Measurements from ENCODE around the gene LY9. TPM values are rescaled to one million over a fixed set of nuclear protein-coding genes. Genes with fewer than 3 reads are reported as not detected.
A peak's percentile ranks its signal among the peaks of the same experiment; 100 is the strongest.

The LY9 gene
- total RNA-seq, 4 donors from 2014 or later = 0.22 to 3.0 (median 1.9) TPM; not detected in 1

DNA sequence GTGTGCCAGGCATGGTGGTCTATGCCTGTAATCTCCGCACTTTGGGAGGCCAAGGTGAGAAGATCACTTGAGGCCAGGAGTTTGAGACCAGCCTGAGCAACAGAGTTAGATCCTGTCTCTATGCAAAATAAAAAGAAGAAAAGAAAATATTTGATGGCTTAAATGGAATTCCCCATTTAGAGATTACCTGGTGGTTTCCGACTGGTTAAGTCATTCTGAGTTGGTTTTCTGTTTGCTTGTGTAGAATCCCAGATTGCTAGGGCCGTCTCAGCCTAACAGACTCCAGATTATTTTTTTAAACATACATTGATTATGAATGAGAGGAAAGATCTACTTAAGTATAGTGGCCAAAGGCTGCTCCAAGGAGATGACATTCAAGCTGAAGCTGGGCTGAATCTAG, 22.9 kb upstream of the LY9 start:
- WGBS, 2 donors = 76 to 84% methylated on average over 3 of the region's 3 CpGs

DNA sequence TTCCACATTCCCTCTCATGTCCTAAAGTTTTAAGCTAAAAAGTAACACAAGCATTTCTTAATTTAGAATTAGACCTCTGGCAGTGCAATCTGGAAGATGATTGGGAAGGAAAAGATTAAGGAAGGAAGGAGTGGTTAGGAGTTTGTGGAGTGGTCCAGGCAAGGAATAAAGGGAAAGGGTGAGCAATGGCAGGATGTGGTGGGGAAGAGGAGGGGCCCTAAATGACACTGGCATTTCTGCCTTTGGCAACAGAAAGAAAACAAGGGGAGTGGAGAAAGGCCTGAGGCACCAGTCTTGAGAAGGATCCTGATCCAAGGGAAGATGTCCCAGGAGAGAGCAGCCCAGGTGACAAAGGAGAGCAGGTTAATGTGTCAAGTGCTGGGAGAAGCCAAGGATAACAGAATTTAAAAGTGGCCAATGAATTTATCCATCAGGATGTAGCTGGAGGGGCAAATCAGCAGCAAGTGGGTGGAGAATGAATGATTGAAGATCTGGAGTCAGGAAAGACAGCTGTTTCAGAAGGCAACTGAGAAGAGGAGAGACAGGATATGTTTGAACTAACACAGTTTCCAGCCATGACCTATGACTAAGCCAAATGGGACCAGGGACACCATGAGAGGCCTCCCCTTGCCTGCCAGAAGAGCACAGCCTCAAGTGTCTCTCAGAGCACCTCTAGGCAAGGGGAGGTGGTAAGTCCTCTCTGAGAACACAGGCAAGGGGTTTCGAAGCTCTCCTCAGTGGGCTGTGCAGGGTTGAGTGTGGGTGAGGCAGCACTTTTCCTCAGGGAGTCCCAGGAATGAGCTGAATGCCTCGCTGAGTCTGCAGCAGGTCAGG, 20.9 kb upstream of the LY9 start:
- TF ChIP-seq, protein P1, sequence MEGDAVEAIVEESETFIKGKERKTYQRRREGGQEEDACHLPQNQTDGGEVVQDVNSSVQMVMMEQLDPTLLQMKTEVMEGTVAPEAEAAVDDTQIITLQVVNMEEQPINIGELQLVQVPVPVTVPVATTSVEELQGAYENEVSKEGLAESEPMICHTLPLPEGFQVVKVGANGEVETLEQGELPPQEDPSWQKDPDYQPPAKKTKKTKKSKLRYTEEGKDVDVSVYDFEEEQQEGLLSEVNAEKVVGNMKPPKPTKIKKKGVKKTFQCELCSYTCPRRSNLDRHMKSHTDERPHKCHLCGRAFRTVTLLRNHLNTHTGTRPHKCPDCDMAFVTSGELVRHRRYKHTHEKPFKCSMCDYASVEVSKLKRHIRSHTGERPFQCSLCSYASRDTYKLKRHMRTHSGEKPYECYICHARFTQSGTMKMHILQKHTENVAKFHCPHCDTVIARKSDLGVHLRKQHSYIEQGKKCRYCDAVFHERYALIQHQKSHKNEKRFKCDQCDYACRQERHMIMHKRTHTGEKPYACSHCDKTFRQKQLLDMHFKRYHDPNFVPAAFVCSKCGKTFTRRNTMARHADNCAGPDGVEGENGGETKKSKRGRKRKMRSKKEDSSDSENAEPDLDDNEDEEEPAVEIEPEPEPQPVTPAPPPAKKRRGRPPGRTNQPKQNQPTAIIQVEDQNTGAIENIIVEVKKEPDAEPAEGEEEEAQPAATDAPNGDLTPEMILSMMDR (IDR thresholded peaks at IDR 0.05) = no peak
- TF ChIP-seq POLR2A (IDR thresholded peaks at IDR 0.05) (no peak), EP300 (IDR thresholded peaks at IDR 0.05) (no peak)
- Histone ChIP-seq H3K9me3 (no peaks in the 10 kb centered on the region), H3K4me3 (no peak overlapping the region), H3K27me3 (no peaks in the 10 kb centered on the region), H3K4me1 (no peaks in the 10 kb centered on the region), H3K36me3 (no peaks in the 10 kb centered on the region), H3K27ac (no peak overlapping the region)
- WGBS, 2 donors = 30 to 62% methylated on average over 2 of the region's 2 CpGs
- DNase-seq (ENCODE audit: low spot score in 2 of 2) = no peak

More for the DNA sequence above, 22.9 kb upstream of the LY9 start:
- TF ChIP-seq, protein P1 (IDR thresholded peaks at IDR 0.05) = no peak
- no peak for TF ChIP-seq EP300 (IDR thresholded peaks at IDR 0.05)
- TF ChIP-seq POLR2A (IDR thresholded peaks at IDR 0.05) = no peak
- Histone ChIP-seq H3K27ac (no peak overlapping the region), H3K4me1 (no peaks in the 10 kb centered on the region), H3K36me3 (no peaks in the 10 kb centered on the region), H3K4me3 (no peak overlapping the region), H3K9me3 (no peaks in the 10 kb centered on the region), H3K27me3 (no peaks in the 10 kb centered on the region)
- no peak for DNase-seq (ENCODE audit: low spot score in 2 of 2)

DNA sequence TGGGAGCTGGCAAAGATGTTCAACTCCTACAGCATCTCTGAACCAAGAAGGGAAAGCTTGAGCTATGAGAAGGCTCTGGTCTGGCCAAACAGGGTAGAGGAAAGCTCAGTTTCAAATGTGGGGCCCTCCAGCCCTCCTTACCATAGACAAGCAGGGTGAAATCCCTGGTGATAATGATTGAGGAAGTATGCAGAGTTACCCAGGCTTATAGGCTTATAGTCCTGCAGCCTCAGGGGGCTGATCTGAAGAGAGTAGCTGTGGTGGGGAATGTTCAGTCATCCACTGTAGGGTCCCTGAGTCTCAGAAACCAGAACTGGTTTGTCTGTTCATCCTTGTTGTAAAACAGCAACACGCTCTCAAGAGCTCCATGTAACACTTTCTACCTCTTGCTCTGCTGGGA, 19.8 kb upstream of the LY9 start:
- 87 to 100% methylated on average over 1 of the region's 1 CpG for WGBS, 2 donors
- no peak for DNase-seq (ENCODE audit: low spot score in 2 of 2)
- Histone ChIP-seq H3K9me3 (no peaks in the 10 kb centered on the region), H3K36me3 (no peaks in the 10 kb centered on the region), H3K4me3 (no peak overlapping the region), H3K4me1 (no peaks in the 10 kb centered on the region), H3K27me3 (no peaks in the 10 kb centered on the region), H3K27ac (no peak overlapping the region)
- no peak for TF ChIP-seq EP300 (IDR thresholded peaks at IDR 0.05)
- no peak for TF ChIP-seq POLR2A (IDR thresholded peaks at IDR 0.05)
- TF ChIP-seq, protein P1 (IDR thresholded peaks at IDR 0.05) = no peak

DNA sequence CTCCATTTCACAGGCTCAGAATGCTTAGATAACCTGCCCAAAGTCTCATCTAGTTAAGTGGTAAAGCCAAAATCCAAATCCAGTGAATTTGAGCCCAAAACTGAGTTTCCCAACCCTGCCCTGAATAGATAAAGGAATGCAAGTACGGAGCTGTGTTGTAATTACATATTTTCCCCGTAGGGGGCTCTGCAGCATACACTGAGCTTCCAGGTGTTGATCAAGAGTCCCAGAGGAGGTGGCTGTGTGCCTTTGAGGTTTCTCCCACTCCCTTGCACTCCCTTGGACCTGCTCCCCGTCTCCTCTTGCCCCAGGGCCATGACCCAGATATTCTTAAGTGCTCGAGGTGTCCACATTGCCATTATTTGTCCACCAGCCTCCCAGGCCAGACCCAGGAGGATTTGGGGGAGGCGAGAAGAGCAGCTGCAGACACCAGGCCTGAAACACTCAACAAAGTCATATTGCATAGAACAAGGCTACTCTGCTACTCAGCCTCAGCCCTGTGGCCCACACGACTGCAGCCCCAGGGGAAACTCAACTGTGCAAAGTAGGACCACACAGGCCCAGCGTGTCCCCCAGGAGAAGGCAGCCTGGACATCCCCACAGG, 18.4 kb upstream of the LY9 start:
- Histone ChIP-seq H3K4me1 (peaks cover 0 to 2% (median 0%) of the 10 kb centered on the region in 4 donors), H3K36me3 (no peaks in the 10 kb centered on the region), H3K9me3 (no peaks in the 10 kb centered on the region), H3K27me3 (no peaks in the 10 kb centered on the region), H3K27ac (no peak overlapping the region), H3K4me3 (no peak overlapping the region)
- no peak for TF ChIP-seq POLR2A (IDR thresholded peaks at IDR 0.05)
- TF ChIP-seq, protein P1 (IDR thresholded peaks at IDR 0.05) = peak in 2 of 5 experiments; percentile 10 to 39
- TF ChIP-seq EP300 (IDR thresholded peaks at IDR 0.05) = no peak
- no peak for DNase-seq (ENCODE audit: low spot score in 2 of 2)
- WGBS, 2 donors = 66 to 71% methylated on average over 7 of the region's 7 CpGs

DNA sequence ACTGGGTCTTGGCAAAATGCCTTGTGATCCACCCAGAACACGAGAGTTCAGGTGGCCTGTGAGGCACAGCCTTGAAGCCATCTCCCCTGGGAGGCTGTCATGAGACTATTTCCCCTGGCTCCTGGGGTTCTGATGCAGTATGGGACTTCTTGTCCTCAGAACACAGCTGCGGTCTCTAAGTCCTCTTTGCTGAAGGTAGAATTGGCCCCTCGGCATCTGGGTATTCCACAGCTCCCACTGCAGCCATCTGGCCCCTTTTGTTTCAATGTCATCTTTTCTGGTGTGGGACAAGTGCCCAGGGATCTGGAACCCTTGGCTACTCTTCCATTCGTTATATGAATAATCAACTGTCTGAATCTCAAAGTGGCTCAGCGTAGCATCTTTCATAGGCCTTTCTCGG, 17.0 kb upstream of the LY9 start:
- Histone ChIP-seq H3K9me3 (no peaks in the 10 kb centered on the region), H3K36me3 (no peaks in the 10 kb centered on the region), H3K27me3 (no peaks in the 10 kb centered on the region), H3K4me1 (peaks cover 0 to 4% (median 0%) of the 10 kb centered on the region in 4 donors), H3K4me3 (no peak overlapping the region), H3K27ac (no peak overlapping the region)
- TF ChIP-seq POLR2A (IDR thresholded peaks at IDR 0.05) = no peak
- TF ChIP-seq, protein P1 (IDR thresholded peaks at IDR 0.05) = no peak
- no peak for TF ChIP-seq EP300 (IDR thresholded peaks at IDR 0.05)
- no peak for DNase-seq (ENCODE audit: low spot score in 2 of 2)
- 84 to 87% methylated on average over 6 of the region's 6 CpGs for WGBS, 2 donors

Data from tibial nerve (tissue), 4 donors.